GM21825 (cell line): ENCODE measurements around the gene HACE1.
"Not testable (repeated sequence)": the region's sequence is repeated elsewhere in the genome, so short reads cannot be mapped to it uniquely, and the experiment has no call there.

Experiments
- ATAC-seq: cut with Tn5 transposase; IDR thresholded peaks from one replicate; pipeline ENCODE4 v1.9.1; 2021; ENCODE audit warnings: mild to moderate bottlenecking, moderate library complexity; ENCODE audit not compliant: unreplicated experiment

HACE1 gene

GRCh38 chr6:104750449-104750848, 109.3 kb downstream of the HACE1 start:
- ATAC-seq, result no peak

DNA sequence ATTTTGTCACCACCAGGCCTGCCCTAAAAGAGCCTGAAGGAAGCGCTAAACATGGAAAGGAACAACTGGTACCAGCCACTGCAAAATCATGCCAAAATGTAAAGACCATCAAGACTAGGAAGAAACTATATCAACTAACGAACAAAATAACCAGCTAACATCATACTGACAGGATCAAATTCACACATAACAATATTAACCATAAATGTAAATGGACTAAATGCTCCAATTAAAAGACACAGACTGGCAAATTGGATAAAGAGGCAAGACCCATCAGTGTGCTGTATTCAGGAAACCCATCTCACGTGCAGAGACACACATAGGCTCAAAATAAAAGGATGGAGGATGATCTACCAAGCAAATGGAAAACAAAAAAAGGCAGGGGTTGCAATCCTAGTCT, 120.6 kb downstream of the HACE1 start:
- not testable (repeated sequence) for ATAC-seq

DNA sequence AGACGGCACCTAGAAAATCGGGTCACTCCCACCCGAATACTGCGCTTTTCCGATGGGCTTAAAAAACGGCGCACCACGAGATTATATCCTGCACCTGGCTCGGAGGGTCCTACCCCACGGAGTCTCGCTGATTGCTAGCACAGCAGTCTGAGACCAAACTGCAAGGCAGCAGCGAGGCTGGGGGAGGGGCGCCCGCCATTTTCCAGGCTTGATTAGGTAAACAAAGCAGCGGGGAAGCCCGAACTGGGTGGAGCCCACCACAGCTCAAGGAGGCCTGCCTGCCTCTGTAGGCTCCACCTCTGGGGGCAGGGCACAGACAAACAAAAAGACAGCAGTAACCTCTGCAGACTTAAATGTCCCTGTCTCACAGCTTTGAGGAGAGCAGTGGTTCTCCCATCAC, 122.2 kb downstream of the HACE1 start:
- not testable (repeated sequence) for ATAC-seq

DNA sequence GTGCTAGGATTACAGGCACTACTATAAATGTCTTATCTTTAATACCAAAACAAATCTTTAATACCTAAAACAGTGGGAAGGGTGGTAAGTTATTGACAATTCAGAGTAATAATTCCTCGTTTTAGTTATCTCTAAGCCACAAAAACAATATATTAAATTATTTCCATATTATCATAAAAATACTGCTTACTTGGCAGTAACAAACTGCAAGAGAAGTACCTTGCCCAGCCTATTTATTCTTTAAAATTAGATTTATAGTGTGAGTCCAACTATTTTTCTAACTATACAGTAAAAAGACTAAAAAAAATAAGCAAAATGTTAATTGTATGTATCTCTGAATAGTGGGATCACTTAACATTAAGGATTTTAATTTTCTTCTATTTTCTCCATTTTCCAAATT, 123.2 kb downstream of the HACE1 start:
- no peak for ATAC-seq

GRCh38 chr6:104730450-104730849, 129.3 kb downstream of the HACE1 start:
- no peak for ATAC-seq

- no peak for ATAC-seq
Measured at GRCh38 chr6:104729433-104729832, 130.3 kb downstream of the HACE1 start.

DNA sequence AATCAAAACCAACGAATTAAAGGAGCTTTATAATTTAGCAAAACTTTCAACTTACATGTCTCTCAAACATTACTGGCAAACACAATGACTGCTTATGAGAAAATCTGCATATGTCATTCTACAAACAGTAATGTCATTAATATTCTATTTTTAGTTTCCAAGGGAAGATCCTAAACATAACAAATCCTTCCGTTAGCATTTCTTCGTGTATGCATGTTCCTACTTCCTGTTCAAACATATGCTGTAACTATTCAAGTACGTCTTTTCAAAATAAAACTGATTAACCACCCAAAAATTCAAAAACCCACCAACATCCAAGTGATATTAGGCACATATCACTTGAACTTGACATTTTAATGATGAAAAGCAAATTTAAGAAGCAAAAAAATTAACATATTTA, 131.3 kb downstream of the HACE1 start:
- no peak for ATAC-seq

DNA sequence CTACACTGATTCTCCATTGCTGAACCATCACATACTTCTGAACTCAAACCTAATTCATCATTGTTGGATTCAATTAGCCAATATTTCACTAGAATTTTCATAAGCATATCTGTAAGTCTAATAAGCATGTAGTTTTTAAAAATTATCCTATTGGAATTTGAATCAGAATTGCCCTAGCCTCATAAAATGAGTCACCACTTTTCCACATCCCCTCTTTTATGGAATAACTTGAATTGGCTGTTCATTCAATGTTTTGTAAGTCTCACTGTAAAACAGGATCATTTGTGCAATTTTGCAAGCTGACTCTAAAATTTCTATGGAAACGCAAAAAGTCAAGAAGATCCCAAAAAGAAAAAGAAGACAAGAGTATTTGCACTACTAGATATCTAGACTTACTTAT, 141.0 kb downstream of the HACE1 start:
- ATAC-seq, result no peak

DNA sequence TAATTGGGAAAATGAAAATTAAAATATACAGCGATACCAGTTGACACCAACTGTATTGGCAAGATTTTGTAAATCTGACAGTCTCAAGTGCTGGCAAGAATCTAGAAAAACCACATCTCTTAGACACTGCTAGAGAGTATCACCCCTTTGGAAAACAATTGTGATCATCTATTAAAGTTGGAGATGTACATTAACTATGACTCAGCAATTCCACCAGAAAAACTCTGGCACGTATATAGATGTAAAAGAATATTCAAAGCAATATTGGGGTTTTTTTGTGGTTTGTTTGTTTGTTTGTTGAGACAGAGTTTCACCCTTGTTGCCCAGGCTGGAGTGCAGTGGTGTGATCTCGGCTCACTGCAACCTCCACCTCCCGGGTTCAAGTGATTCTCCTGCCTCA, 142.9 kb downstream of the HACE1 start:
- ATAC-seq, result no peak

DNA sequence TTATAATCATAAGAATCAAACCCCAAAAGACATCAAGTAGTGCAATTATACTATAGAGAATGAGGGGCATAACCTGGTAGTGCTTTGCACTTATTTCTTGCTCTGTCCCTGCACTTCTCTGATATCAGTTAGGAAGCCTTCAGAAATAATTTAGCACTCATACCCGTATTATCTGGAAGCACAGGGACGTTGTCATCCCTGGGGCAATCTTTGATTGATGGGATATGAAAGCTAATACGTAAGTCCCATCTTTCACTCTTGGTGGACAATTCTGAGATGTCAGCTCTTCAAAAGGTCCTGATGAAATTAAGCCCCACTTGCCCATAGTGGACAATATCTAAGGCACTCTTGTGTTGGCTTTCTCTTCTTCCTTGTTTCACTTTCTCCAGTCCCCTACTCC, 144.9 kb downstream of the HACE1 start:
- no peak for ATAC-seq

DNA sequence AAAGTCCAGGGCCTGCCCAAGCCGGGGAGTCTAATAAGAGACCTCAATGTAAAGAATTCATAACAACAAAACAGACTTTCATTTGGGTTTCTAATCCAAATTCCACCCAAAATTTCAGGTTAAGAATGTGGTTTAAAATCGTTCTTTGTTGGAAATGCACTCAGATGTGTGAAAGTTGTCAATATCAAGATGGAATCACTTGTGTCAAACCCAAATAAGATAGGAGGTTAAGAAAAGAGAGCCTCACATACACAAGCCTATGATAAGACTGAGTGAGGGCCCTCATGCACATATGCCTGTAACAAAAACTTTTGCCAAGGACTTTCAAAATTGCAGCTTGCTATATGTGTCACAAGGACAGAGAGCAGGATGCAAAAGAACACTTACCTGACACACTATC, 145.7 kb downstream of the HACE1 start:
- ATAC-seq, result no peak

DNA sequence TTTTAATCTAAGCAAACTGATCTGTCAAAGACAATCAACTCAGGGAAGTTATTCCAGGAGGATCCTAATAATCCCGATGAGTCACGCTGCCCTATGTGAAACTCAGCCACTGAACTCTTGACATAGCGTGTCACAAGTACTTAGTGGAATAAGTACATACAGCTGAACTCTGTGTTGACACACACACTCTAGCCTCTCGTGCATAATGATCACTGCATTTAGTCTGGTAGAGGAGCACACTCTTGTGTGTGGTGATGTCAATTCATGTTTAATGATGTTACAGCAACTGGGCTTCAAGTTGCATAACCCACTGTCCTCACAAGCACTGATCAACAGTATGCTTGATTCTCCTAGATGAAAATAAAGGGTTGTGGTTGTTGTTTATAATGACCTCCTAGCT, 148.3 kb downstream of the HACE1 start:
- no peak for ATAC-seq

GRCh38 chr6:104710543-104711335, 149.0 kb downstream of the HACE1 start:
- ATAC-seq, result no peak

GRCh38 chr6:104705916-104706442, 153.7 kb downstream of the HACE1 start:
- no peak for ATAC-seq

- no peak for ATAC-seq
Measured at GRCh38 chr6:104705095-104705707, 154.5 kb downstream of the HACE1 start.

GRCh38 chr6:104704191-104704590, 155.5 kb downstream of the HACE1 start:
- no peak for ATAC-seq

DNA sequence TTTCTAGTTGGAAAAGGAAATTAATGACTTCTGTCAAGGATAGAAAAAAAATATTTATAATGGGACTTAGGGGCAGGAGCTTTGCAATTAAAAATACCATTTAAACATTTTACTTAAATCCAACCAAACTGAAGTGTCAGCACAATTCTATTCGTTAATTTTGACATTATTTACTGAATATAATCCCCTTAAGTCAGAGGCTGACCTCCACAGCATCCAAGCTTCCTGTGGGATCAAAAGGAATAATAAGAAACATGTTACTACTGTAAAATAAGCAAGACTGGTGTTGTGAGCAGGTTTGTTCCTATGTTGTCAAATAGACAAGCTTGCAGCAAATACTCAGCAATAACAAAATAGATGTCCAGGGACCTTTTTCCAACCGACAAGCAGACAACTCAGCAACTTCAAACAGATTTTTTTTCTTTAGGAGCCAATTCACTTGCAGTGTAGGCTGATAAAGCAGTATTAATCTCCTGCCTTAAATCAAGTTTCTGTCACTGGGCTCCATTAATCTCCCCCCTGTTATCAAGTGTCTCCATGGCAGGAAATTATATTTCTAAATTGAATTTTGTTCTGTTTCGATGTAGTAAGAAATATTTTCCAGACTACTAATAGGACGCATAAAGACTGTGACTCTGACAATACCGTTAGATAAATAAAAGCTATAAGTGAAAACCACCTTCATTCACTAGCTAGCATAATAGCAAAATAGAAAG, 157.4 kb downstream of the HACE1 start:
- no peak for ATAC-seq

DNA sequence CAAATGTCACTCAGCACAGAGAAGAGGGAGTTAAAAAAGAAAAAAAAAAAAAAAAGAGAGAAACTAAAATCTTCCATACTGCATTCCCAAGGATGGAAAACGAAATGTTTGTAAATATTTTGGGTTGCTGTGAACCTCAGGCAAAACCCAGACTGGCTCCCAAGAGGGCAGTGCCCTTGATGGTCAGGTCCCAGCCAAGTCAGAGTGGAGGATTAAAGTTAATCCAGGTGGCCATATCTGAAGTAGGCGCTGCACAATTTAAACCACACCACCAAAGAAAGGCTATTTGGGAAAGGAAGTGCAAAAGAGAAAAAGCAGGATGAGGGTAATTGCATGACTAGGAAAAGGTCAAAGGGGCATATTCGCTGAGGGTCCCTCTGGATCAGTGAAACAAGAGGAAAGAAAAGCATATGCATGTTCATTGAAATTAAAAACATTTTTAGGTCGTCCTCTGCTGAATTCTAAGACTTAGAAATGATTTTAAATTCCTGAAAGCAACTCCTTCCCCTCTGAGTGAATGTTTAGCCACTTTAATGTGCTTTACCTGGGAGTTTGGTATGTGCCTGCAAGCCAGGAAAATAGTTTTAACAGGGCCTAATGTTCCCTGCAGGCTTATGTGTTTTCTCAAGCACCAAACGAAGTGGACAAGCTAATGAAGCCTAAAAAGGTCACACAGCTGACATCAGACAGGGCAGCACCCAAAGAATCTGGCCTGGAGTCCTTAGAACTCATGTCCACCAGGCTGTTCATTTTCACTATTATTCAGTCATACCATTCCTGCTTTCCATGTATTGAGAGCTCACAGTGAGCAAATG, 159.1 kb downstream of the HACE1 start:
- no peak for ATAC-seq

DNA sequence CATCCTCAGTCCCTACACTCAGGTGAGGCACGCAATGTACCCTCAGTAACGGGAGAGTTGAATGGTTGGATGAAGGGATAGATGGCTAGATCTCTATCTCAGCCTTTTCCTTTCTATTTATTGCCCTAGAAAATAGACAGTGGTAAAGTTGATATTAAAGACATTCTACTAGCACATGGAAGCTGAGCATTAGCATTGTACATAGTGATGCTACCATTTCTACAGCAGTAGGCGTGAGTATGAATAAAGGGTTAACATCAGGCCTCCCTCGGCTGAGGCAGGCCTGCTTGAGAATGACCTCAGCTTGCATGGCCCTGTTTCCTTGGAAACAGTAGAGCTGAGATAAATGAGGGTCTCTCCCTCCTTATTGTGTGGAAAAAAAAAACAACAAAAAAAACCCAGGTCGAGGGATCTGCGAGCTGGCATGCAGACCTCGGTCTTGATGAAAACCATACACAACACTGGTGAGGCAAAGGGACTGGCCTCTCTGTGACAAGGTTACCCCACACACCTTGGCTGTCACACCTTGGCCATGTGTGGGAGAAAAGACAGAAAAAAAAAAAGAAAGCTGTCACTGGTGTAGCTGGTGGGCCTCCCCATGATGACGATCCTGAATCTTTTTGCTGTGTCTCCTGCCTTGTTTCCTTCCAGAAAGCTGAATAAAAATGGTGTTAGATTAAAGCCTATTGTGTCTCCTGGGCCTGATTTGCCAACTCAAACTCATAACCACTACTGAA, 160.0 kb downstream of the HACE1 start:
- ATAC-seq, result no peak

DNA sequence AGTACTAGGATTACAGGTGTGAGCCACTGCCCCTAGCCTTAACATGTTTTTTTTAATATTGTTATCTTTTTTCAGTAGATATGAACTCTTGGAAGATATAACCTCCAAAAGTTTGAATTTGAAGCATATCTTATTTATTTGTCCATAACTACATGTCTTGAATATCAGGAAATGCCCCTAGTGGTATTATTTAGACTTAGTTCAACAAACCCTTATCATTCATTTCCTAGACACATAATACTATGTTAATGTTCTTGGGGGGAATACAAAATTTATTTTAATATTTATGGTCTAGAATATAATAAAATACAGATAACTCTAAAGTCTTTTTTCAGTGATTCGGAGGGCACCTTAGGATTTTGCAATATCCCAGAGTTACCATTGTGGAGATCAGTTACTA, 160.7 kb downstream of the HACE1 start:
- ATAC-seq, result no peak
